Hematopoietic multipotent progenitor cell treated with erythropoietin and hydrocortisone succinate and interleukin-3 and kit ligand, for 8 days (in vitro differentiated cells): ENCODE results near the gene PGF.
"Not testable (repeated sequence)": the region's sequence is repeated elsewhere in the genome, so short reads cannot be mapped to it uniquely, and the experiment has no call there.

Experiments used
- DNase-seq: peaks from one replicate; pipeline ENCODE4 v3.0.0-alpha.2; 2015

The PGF gene

DNA sequence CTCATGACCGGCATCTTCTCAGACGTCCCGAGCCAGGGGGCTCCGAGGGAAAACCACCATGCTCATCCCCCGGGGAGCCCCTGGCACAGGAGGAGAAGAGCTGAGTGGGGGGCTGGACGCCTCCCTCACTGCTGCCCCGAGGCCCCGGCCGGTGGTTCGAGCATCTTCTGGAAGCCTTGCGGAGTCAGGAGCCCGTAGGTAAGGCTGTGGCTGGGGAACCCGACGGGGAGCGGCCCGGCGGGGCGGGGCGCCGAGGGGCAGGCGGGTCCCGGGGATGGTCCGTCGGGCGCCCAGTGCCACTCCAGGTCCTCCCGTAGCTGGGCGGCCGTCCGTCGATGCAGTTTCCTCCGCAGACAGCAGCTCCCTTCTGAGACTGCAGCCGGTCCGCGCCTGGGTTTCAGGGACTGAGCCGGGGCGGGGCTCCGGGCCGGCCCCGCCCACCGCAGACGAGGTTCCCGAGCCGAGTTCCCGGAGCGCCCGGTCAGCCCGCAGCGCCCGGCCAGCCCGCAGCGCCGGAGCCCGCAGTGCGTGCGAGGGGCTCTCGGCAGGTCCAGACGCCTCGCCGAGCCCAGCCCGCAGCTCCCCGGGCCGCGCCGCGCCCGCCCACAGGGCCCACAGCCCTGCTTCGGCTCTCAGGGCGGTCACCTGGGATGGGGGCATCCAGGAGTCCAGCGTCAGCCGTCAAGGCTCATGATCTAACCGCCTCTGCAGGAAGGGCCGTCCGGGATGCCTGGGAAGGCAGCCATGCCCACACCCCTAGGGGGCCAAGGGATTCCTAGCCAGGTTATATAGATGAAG lies at the start of gene PGF:
Gene PGF, minus strand, starts transcription at position 369 of the 798 bp plus-strand sequence. Its CDS starts 355 bp downstream, at position 14.
- DNase-seq = no peak

DNA sequence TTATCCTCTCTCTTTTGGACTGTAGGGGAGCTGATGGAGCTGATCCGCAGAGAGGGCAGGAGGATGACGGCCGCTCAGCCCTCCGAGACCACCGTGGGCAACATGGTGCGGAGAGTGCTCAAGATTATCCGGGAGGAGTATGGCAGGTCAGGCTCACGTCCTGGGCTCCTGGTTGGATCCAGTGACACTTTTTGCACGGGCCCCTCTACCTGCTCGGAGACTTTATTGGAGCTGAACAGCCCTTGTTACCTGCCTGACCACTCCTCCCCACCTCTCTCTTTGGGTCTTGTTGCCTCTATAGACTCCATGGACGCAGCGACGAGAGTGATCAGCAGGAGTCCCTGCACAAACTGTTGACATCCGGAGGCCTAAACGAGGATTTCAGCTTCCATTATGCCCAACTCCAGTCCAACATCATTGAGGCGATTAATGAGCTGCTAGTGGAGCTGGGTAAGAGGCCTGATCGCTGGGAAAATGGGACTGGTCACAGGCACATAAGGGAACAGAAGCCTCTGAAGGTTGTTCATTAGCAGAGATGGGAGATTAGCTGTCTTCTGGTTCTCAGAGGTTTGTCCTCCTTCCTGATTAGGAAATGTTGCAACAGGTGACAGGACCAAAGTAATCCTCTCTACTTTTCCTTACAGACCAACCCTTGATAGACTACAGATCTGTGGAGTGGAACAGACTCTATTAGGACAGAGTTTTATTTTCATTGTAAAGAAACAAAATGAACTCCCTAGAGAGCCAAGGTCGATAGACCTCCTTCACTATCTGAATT lies 48.0 kb upstream of the PGF start:
- peak; percentile 14 for DNase-seq

DNA sequence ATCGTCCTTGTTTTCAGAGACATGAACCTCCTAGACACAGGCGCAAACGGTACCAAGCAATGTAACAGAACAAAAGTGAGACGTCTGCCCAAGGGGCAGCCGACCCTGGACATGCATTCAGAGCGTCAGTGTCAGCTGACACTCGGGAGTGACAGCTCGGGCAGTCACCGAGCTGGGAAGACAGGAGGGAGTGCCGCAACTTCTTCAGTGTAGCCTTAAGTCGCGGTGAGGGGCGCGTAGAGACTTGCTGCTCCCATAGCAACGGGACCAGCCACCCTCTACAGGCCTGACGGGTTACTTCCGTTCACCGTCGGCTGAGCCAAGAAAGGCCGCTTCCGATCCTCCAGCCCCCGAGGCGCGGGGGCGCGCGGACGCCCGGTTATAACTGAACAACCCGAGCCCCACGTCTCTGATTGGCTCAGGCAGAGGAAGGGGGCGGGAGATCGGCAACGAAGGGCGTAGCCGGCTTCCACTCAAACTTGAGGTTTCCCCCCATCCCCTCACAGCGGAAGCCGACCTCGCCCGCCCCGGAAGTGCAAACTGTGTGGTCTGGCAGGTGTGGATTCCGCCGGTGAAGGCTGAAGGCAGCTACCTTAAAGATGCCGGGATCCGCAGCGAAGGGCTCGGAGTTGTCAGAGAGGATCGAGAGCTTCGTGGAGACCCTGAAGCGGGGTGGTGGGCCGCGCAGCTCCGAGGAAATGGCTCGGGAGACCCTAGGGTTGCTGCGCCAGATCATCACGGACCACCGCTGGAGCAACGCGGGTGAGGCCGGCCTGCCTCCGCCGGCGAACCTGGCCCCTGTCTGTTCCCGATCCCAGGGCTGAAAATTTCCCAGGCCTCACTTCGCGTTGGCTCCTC lies 47.2 kb upstream of the PGF start, which contains the start of gene EIF2B2:
Gene EIF2B2, plus strand, starts transcription at position 530 of the 858 bp plus-strand sequence. Its CDS starts 70 bp downstream, at position 600.
- peak; percentile 97 for DNase-seq

DNA sequence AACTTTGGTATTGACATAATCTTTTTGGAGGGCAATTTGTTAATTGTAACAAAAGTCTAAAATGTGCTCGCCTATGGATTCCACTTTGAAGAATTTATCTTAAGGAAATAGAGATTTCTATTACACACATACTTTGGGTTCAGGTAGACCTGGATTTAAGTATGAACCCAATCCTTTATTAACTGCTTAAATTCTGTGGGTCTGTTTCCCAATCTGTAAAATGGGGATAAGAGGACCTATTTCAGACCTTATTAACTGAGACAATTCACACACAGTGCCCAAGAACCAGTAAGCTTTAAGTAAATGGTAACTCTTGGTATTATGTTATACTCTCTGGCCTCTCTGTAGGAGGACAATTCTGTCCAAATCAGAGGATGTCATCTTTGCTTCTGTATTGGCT lies 46.5 kb upstream of the PGF start:
- no peak for DNase-seq

DNA sequence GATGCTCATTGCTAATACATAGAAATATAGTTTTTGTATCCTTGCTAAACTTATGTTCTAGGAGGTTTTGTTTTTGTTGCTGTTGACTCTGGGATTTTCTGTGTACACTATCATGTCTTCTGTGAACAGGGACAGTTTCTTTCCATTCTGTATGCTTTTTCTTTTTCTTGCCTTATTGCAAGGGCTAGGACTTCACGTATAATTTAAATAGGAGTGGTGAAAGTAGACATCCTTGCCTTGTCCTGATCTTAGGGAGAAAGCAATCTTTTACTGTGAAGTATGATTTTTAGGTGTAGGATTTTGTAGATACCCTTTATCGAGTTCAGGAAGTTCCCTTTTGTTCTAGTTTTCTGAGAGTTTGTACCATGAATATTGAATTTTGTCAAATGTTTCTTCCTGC lies 45.9 kb upstream of the PGF start:
- no peak for DNase-seq

DNA sequence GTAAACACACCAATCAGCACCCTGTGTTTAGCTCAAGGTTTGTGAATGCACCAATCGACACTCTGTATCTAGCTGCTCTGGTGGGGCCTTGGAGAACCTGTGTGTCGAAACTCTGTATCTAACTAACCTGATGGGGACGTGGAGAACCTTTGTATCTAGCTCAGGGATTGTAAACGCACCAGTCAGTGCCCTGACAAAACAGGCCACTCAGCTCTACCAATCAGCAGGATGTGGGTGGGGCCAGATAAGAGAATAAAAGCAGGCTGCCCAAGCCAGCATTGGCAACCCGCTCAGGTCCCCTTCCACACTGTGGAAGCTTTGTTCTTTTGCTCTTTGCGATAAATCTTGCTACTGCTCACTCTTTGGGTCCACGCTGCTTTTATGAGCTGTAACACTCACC lies 40.4 kb upstream of the PGF start:
- DNase-seq = not testable (repeated sequence)

DNA sequence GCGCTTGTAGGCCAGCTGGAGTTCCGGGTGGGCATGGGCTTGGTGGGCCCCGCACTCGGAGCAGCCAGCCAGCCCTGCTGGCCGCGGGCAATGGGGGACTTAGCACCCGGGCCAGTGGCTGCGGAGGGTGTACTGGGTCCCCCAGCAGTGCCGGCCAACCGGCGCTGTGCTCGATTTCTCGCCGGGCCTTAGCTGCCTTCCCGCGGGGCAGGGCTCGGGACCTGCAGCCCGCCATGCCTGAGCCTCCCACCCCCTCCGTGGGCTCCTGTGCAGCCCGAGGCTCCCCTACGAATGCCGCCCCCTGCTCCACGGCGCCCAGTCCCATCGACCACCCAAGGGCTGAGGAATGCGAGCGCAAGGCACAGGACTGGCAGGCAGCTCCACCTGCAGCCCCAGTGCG lies 38.8 kb upstream of the PGF start:
- not testable (repeated sequence) for DNase-seq

DNA sequence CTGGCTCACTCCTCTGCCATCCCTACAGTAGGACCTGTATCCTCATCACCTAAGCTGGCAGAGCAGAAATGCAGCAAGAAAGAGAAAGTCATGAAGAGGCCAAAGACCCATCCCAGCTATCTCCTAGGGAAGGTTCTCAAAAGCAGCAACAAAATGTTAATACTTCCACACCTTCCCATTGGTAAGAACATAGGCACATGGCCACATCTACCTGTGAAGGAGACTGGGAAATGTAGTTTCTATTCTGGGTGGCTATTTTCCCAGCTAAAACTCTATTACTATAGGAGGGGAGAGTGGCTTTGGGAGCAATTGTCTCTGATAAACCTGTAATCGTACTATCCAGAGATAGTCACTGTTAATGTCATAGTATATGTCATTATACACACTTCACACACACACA lies 33.6 kb upstream of the PGF start:
- DNase-seq = no peak

DNA sequence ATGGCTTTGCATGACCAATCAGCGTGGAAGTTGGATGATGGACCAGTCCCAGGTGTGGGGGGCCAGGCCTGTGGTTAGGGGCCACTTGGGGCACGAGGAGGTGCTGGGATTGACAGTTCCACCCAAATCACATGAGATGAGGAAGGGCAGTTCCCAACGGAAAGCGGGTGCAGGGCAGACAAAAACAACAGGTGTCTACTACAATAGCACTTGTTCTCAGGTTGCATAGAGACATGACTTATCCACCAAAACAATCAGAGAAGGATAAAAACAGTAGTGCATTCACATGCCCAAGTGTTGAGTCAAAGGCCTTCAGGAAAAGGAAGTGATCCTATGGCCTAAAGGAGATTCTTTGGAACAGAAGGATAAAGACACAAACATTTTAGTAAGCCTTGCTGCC lies 32.7 kb upstream of the PGF start:
- no peak for DNase-seq

DNA sequence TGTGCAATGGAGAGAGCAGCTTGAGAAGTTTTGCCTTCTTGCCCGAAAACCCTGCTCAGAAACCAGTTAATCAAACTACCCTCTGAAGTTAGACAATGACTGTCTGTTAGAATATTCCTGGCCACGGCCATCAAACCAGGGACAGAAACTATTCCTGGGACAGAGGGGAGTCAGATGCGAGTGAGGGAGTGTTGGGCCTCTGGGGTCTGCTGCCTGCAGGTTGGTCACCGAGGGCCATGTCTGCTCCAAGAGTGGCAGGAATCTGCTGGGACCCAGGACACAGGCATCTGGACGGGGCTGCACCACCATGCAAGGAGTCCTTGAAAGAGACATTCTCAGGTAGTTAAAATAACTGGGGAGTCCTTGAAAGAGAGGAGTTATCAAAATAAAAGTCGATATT lies 30.4 kb upstream of the PGF start:
- no peak for DNase-seq

DNA sequence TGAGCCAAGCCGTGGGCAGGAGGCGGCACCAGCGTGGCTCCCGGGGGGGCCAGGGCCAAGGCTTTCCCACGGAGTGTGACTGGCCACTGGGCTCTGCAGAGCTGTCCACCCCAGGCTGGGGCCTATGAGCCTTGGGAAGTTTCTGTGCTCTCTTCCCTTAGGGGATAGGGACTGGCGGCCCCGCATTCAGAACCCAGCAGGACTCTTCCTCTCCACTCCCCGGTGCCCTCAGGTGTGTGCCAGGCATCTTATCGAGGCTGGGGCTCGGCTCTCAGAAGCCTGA lies 29.6 kb upstream of the PGF start:
- no peak for DNase-seq

DNA sequence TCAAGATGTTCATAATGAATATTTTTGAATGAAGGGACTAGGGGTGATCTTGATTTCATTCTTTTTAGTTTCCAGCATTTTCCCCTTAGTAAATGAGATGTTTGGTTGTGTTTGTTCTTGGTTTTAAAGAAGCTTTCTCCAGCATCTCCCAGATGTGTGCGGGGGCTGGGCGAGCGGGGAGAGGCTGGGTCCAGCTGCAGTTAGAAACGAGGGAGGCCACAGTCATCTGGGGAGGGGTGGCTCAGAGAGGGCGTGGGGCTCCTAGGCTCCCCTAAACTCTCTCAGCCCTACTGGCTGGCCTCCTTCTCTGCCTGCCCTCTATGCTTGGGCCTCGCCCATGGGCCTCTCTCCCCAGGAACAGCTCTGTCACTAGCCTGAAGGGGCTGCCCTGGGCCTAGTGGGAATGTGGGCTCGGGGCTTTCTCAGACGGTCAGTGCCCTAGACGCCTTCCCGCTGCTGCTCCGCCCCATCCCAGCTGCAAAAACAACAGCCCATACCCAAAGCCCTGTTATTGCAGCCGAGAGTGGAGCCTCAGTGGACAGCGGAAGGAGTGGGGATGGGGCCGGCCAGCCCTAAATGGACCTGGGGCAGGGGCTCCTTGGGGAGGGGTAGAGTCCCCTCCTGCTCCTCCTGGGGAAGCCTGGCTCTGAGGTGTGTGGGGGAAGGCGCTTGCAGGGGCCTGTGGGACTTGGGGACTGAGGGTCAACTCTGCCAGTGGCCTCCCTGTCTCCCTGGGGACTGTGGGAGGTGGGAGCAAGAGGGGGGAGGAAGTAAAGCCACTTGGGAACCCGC lies 29.0 kb upstream of the PGF start:
- DNase-seq = no peak

DNA sequence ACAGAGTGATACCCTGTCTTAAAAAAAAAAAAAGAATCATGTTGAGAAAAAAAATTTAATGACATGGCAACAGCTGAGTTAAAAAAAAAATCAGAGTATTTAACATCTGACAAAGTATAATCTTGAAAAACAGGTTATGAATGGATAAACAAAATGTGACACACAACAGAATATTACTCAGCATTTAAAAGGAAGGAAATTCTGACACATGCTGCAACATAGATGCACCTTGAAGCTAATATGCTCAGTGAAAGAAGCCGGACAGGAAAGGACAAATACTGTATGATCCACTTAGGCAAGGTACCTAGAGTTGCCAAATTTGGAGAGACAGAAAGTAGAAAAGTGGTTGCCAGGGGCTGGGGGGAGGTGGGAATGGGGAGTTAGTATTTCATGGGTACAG lies 27.9 kb upstream of the PGF start:
- DNase-seq = no peak

DNA sequence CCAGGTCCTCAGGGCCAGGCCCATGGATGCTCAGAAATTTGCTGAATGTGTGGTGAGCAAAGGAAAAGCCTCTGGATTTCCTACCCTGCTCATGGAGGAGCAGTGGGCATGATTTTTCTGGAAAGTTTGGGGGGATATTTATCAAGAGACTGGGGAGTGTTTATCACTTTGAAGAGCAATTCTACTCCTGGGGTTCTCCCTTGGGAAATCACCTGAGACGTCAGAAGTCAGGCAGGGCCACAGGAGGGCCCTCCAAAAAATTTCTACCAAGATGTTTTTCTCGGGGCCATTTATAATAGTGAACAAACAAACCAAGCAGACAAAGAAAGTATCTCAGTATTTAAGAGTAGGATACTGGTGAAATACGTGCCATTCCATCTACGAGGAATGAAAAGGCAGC lies 27.3 kb upstream of the PGF start:
- DNase-seq = no peak

DNA sequence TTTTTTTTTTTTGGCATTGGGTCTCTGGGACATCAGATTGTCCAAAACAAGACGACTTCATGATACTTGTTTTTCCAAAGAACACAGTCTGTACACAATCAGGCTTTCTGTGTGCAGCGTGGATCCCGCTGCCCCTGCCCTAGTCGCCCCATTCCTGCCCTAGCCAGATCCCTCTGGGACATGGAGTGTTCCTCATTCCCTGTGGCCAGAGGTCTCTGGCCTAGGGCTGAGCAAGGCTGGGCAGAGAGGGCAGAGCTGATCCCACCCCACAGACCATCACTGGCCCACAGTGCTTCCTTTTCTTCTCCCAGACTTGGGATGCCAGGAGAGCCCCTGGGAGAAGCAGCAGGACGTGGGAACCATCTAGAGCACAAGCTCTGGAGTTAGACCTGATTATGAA lies 26.4 kb upstream of the PGF start:
- no peak for DNase-seq

DNA sequence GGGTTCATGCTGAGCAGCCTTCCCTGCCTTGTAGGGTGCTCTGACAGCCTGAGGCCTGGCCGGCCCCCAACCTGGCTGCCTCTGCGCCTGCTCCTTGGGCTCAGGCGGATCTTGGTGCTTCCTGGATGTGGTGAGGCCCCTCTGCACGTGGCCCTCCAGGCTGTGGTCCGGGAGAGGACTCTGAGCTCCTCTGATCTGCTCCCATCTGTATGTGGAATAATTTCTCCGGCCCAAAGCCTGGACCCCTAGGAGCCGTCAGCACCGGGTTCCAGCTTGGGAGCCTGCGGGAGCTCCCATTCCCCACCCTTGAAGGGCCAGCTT lies 26.0 kb upstream of the PGF start:
- DNase-seq = no peak

DNA sequence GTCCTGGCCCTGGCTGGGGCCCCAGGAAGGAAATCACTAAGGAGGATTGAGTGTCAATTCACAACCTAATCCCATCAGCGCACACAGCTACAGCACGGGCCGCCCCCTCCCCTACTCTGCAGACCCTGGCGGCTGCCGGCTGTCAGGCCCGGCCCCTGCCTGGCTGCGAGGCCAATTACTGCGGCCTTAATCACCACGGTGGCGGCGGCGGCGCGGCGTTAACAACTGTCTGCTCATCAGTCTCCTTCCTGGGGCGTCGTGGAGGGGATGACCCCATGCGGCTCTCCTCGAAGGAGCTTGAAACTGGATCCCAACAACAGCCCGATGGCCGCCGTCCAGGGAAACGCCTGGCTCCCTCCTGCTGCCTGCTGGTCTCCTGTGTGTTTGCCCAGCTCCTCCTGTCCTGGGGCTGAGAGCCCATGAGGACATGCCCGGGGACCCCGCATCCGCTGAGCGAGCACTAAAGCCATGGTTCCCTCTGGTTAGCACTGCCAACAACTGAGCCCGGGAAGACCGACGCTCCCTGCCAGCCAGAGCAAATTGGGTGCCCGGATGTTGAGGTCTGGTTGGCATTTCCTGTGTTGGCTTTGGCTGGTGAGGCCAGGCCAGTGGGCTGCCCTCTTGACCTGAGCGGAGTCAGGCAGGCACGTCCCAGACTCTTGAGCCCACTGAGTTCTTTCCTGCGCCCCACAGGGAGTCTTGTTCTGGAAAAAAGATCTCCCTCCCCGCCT lies 25.5 kb upstream of the PGF start:
- DNase-seq = no peak

DNA sequence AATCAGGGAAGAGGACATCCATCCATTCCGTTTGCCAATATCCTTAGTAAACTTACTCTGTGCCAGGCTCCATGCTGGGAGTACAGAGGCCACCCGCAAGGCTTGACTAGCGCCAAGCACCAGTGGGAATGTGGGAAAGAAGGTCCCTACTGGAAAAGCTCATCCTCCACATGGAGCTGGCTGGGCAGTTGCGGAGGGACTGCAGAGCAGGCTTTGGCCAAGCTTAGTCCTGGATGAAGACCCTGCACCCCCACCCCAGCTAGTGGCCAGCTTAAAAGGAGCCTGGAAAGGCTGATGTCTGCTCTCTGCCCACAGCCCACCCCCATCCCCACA lies 25.0 kb upstream of the PGF start:
- DNase-seq = no peak

DNA sequence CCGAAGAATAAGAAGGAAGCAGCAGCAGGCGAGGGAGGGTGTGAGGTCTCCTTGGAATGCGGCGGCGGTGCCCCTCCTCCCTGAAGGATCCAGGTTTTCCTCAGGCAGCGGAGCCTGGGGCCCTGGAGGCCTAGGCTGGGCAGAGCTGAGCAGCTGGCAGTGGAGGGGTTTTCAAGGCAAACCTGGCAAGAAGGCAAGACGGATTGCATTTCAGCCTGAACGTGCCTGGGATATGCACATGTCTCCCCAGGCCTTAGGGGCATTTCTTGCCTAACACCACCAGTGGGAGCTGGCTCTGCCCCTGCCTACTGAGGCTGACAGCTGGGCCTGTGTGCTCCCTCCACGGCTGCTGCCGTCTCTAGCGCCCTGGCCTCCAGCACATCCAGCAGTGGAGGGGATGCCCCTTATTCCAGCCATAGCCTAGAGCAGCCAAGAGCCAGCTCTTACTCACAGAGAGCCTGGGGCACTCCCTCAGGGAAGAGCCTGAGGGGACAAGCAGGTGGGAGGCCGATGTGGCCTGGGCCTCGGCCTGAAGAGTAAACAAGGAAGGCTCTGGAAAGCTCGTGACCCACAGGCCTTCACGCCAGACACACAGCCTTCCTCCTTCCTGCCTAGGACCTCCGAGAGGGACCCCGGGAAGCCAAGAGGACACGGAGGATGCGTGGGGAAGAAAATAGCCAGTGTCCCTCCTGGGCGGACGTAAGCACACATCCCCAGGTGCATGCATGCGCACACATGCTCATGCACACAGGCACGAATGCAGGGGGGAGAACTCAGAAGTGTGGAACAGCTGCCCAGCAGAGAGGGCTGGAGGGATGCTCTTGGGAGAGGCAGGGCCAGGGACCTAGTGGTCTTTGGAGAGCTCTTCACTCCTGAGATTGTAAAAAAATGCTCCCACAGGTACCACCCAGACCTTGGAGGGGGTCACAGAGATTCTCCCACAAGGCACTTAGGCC lies 24.3 kb upstream of the PGF start:
- DNase-seq = no peak

DNA sequence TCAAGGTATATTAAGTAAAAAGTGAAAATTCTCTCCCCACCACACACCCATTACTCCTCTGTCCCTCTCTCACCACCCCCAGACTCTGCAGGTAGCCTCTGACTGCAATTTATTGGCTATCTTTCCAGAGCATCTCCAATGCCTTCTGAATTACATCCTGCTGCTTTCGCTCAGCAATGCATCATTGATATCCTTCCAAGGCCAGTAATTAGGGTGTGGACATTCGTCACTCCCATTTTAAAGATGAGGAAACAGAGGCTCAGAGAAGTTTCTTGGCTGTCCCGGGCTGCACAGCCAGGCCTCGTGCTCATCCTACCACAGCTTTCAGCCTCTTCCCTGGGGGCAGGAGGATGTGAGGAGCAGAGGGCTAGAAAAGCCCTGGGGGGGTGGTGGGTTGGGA lies 23.6 kb upstream of the PGF start:
- no peak for DNase-seq

DNA sequence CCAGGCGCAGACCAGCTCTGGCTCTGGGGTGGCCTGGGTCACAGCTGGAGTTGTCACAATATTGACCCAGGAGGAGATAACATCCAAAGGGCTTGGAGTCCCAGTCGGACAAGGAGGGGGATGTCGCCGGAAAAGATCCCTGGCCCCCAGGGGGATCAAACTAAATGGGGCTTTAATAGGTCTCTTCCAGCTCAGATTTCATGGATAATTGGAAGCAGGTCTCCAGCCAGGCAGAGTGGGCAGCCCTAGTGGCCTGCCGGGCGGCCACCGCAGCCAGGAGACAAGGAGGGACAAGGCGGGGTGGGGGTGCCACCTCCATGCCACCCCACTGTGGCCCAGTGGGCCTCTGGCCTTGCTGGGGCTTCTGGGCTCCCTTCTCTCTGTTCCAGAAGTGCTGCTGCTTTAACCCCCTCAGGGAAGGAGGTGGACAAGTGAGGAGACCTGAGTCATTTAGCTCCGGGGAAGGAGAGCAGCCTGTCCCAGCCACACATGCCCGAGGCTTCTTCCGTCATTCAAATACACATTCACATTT lies 23.1 kb upstream of the PGF start:
- DNase-seq = no peak
